DND-41 (cell line): Measurements from ENCODE around the gene CSRNP2.

Source experiments
- ATAC-seq: fragments of 200-7000 bp; cut with Tn5 transposase; 3 replicates; pipeline ENCODE4 v1.9.1; 2021; ENCODE audit warnings: low read depth; ENCODE audit not compliant: insufficient read depth
- DNase-seq: peaks from one replicate; pipeline ENCODE4 v3.0.0-alpha.2; 2020
- H2AFZ ChIP-seq: 2 replicates; pipeline ENCODE4 v1.6.0; 2012; ENCODE audit warnings: low read depth, low read length
- H3K27ac ChIP-seq: 2 replicates; pipeline ENCODE4 v1.5.1; 2012; ENCODE audit warnings: low read length, inconsistent platforms
- H3K27me3 ChIP-seq: fragments of 200-600 bp; sonication (generic); 2 replicates; pipeline ENCODE4 v1.6.0; 2012; ENCODE audit warnings: low read length, mild to moderate bottlenecking, inconsistent platforms; ENCODE audit not compliant: insufficient read depth, poor library complexity
- H3K36me3 ChIP-seq: 2 replicates; pipeline ENCODE4 v1.5.1; 2012; ENCODE audit warnings: low read length, inconsistent platforms; ENCODE audit not compliant: insufficient read depth
- H3K4me1 ChIP-seq: 2 replicates; pipeline ENCODE4 v1.5.1; 2012; ENCODE audit warnings: mild to moderate bottlenecking, low read length; ENCODE audit not compliant: insufficient read depth
- H3K4me2 ChIP-seq: 2 replicates; pipeline ENCODE4 v1.6.0; 2012; ENCODE audit warnings: mild to moderate bottlenecking, moderate library complexity, low read length, inconsistent platforms; ENCODE audit not compliant: insufficient read depth
- H3K4me3 ChIP-seq, 2 experiments: fragments of 200-600 bp in 1 of 2; shearing (Covaris generic) in 1 of 2; 2 replicates each; pipeline ENCODE4 v1.5.1; 2012 to 2016; ENCODE audit warnings: inconsistent platforms in 2 of 2, low read length in 2 of 2, mild to moderate bottlenecking in 2 of 2, low read depth in 1 of 2, moderate library complexity in 1 of 2
- H3K79me2 ChIP-seq: 2 replicates; pipeline ENCODE4 v1.6.0; 2012; ENCODE audit warnings: low read length, inconsistent platforms; ENCODE audit not compliant: insufficient read depth
- H3K9ac ChIP-seq: 2 replicates; pipeline ENCODE4 v1.6.0; 2012; ENCODE audit warnings: low read depth, mild to moderate bottlenecking, inconsistent platforms, low read length, moderate library complexity
- H3K9me3 ChIP-seq: 2 replicates; pipeline ENCODE4 v1.5.1; 2012; ENCODE audit warnings: low read length, moderate library complexity, mild to moderate bottlenecking, inconsistent platforms; ENCODE audit not compliant: insufficient read depth, severe bottlenecking
- H4K20me1 ChIP-seq: 2 replicates; pipeline ENCODE4 v1.6.0; 2012; ENCODE audit warnings: low read length; ENCODE audit not compliant: insufficient read depth
- EZH2 ChIP-seq: IDR thresholded peaks from 3 replicates; pipeline ENCODE4 v1.6.1; 2012; ENCODE audit warnings: borderline replicate concordance, low read depth, mild to moderate bottlenecking, moderate library complexity, low read length, inconsistent platforms; ENCODE audit not compliant: severe bottlenecking
- TF ChIP-seq, protein P1 (sequence below): IDR thresholded peaks from 2 replicates; pipeline ENCODE4 v1.5.1; 2012; ENCODE audit warnings: borderline replicate concordance, low read length, moderate library complexity, mild to moderate bottlenecking; ENCODE audit not compliant: poor library complexity, severe bottlenecking; ENCODE audit errors: extremely low read depth

CSRNP2 gene

DNA sequence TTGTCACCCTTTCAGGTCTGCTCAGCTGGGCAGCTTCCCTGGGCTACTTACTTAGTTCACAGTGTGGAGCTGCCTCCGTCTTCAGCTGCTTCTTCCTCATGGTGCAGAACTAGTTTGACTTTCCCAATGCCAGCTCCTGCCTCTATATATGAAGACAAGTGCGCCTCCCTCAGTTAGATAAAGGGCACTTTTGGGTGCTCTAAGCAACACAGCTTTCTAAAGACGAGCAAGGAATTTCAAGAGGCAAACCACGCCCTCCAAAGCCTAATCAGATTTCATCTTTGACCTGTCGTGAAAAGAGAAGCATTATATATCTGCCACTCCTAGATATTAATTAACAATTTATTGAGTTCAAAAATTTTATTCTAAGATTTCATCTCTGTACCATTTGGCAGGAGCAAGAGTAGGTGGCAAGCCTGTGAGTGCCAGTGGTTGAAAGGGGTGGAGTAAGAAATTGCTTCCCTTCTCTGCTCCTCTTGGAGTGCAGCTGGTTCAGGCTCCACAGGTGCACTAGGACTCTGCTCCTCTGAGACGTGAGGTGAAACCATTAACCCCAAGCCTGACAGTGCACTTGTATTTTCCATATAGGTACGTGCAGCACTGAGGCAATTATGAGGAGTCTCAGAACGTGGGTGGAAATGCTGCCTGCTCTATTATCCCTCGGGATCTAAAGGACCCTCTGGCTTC is 55.1 kb downstream of the CSRNP2 start:
- H3K4me1 ChIP-seq: peaks cover 37% of the 10 kb centered on the region
- DNase-seq (peak; percentile 33), ATAC-seq (no peak)
- H4K20me1 ChIP-seq: peaks cover 2% of the 10 kb centered on the region; the same call in 1 of the 2 replicates
- no peak overlapping the region for H3K4me2 ChIP-seq
- H3K27ac ChIP-seq: no peak overlapping the region
- H3K9ac ChIP-seq: no peak overlapping the region
- H2AFZ ChIP-seq: no peak overlapping the region
- H3K36me3 ChIP-seq: peaks cover 5% of the 10 kb centered on the region; the same call in 1 of the 2 replicates
- H3K4me3 ChIP-seq: no peak overlapping the region
- TF ChIP-seq, protein P1, sequence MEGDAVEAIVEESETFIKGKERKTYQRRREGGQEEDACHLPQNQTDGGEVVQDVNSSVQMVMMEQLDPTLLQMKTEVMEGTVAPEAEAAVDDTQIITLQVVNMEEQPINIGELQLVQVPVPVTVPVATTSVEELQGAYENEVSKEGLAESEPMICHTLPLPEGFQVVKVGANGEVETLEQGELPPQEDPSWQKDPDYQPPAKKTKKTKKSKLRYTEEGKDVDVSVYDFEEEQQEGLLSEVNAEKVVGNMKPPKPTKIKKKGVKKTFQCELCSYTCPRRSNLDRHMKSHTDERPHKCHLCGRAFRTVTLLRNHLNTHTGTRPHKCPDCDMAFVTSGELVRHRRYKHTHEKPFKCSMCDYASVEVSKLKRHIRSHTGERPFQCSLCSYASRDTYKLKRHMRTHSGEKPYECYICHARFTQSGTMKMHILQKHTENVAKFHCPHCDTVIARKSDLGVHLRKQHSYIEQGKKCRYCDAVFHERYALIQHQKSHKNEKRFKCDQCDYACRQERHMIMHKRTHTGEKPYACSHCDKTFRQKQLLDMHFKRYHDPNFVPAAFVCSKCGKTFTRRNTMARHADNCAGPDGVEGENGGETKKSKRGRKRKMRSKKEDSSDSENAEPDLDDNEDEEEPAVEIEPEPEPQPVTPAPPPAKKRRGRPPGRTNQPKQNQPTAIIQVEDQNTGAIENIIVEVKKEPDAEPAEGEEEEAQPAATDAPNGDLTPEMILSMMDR: peak; percentile 71
- no peak for TF ChIP-seq EZH2
- no peaks in the 10 kb centered on the region for H3K27me3 ChIP-seq
- H3K79me2 ChIP-seq: peaks cover 33% of the 10 kb centered on the region
- no peaks in the 10 kb centered on the region for H3K9me3 ChIP-seq

DNA sequence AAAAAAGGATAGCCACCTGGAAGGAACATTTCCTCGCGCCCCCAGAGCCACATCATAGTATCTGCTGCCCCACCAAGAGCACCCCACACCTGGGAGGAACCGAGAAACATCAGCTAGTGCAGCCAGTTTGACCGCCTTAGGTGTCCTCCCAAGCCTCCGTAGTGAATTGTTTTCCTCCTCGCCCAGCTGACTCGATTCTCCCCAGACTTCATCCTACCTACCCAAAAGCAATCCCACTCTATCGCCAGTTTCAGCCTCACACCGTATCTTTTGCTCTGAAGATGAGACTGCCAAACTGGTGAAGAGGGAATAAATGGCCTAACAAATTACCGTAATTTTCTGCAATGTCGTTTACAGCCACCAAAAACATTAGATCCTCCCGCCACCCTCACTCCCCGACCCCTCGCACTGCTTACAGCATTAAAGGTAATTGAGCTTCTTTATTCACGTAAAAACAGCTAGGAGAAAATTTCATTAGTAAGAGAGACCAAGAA is 56.0 kb downstream of the CSRNP2 start:
- no peak for TF ChIP-seq EZH2
- TF ChIP-seq, protein P1: no peak
- no peak for DNase-seq
- ATAC-seq: no peak

DNA sequence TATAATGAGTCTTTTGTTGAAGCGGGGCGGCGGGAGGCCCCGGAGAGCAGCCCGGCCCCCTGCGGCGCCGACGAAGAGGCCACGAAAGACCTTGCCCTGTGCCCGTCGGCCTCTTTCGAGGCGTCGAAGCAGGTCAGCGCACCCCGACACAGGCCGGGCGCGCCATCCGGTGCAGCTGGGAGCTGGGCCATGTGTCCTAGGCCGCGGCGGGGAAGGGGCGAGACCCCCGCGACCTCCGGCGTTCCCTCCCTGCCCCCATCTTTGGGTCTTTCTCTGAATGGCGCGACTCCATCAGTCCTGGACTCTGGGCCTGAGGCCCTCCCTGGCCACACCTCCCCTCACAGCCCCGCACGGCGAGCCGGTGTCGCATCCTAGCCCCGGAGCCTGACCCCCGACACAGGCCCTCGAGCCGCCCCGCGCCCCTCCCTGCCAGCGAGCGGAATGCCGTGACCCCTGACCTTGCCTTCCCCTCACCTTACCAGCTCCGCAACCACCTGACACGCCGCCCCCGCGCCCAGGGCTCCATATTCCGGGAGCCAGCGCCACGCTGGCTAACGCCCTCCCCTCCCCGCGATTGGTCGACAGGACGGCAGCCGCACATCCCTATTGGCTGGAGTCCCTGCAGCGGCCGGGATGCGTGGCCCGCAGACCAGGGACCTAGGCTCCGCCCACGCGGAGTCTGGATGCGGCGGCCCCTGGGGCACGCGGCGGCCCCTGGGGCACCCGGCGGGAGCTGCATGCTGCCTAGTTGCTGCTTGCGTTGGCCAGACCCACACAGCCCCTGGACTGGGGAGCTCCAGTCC is 57.4 kb downstream of the CSRNP2 start, which contains the start of gene SLC11A2:
SLC11A2 (minus strand) TSS at position 549 of the 803 bp plus-strand sequence. CDS start 15,656 bp downstream, outside the sequence.
- ATAC-seq (peak; percentile 95), DNase-seq (peak; percentile 96)
- peaks cover 2% of the 10 kb centered on the region; the same call in 1 of the 2 replicates for H4K20me1 ChIP-seq
- H3K4me1 ChIP-seq: peaks cover 60% of the 10 kb centered on the region
- peak within 1 kb of the TSS; percentile 81 for H3K27ac ChIP-seq
- H3K9me3 ChIP-seq: no peaks in the 10 kb centered on the region
- H3K36me3 ChIP-seq: peaks cover 5% of the 10 kb centered on the region; the same call in 1 of the 2 replicates
- peak within 1 kb of the TSS; percentile 95 for H2AFZ ChIP-seq
- H3K4me2 ChIP-seq: peak within 1 kb of the TSS; percentile 74
- H3K9ac ChIP-seq: peak within 1 kb of the TSS; percentile 81
- H3K79me2 ChIP-seq: peaks cover 55% of the 10 kb centered on the region
- H3K27me3 ChIP-seq: no peaks in the 10 kb centered on the region
- peak within 1 kb of the TSS; percentile 49 to 73 for H3K4me3 ChIP-seq
- TF ChIP-seq, protein P1: peak; percentile 40
- no peak for TF ChIP-seq EZH2

More for the DNA sequence above, 56.0 kb downstream of the CSRNP2 start:
- peaks cover 5% of the 10 kb centered on the region; the same call in 1 of the 2 replicates for H3K36me3 ChIP-seq
- H3K4me3 ChIP-seq: no peak overlapping the region
- peaks cover 46% of the 10 kb centered on the region for H3K4me1 ChIP-seq
- no peak overlapping the region for H3K4me2 ChIP-seq
- H3K9ac ChIP-seq: no peak overlapping the region
- H3K9me3 ChIP-seq: no peaks in the 10 kb centered on the region
- H3K79me2 ChIP-seq: peaks cover 42% of the 10 kb centered on the region
- H2AFZ ChIP-seq: 0 out of 2 replicates have a peak overlapping the region, but pooled peaks have one; percentile 43
- no peak overlapping the region for H3K27ac ChIP-seq
- H3K27me3 ChIP-seq: no peaks in the 10 kb centered on the region
- H4K20me1 ChIP-seq: peaks cover 2% of the 10 kb centered on the region; the same call in 1 of the 2 replicates
